Stimulated activated CD8-positive, alpha-beta memory T cell treated with anti-CD3 and anti-CD28 coated beads, Interleukin-12 subunit alpha, Interleukin-12 subunit beta, amount 100 ng/mL, for 24 hours (primary cell): ENCODE measurements around the gene WDR5.
"Not testable (repeated sequence)": the region's sequence is repeated elsewhere in the genome, so short reads cannot be mapped to it uniquely, and the experiment has no call there.

Experiments used
- DNase-seq: peaks from one replicate; pipeline ENCODE4 v3.0.0-alpha.2; 2020; ENCODE audit errors: extremely low read depth

WDR5 gene

GRCh38 chr9:134135343-134136117 is at the start of gene WDR5:
Gene WDR5 (plus strand): TSS chr9:134136082. CDS start chr9:134139878, 3,796 bp downstream.
- peak; percentile 73 for DNase-seq

- no peak for DNase-seq
These were observed 47.7 kb upstream of the WDR5 start for GRCh38 chr9:134088063-134088725.

GRCh38 chr9:134089972-134090371 is 45.9 kb upstream of the WDR5 start:
- no peak for DNase-seq

- DNase-seq = no peak
These were observed 36.6 kb upstream of the WDR5 start for GRCh38 chr9:134099123-134099761.

GRCh38 chr9:134100040-134100439 is 35.8 kb upstream of the WDR5 start:
- no peak for DNase-seq

- not testable (repeated sequence) for DNase-seq
These were observed 34.7 kb upstream of the WDR5 start for GRCh38 chr9:134101133-134101532.

GRCh38 chr9:134101623-134102149 is 34.2 kb upstream of the WDR5 start:
- no peak for DNase-seq

- no peak for DNase-seq
These were observed 32.4 kb upstream of the WDR5 start for GRCh38 chr9:134103391-134103998.

- no peak for DNase-seq
These were observed 24.8 kb upstream of the WDR5 start for GRCh38 chr9:134111064-134111463.

- no peak for DNase-seq
These were observed 23.3 kb upstream of the WDR5 start for GRCh38 chr9:134112561-134112960.

- DNase-seq = not testable (repeated sequence)
These were observed 16.9 kb upstream of the WDR5 start for GRCh38 chr9:134118972-134119371.

- DNase-seq = no peak
These were observed 12.1 kb upstream of the WDR5 start for GRCh38 chr9:134123764-134124128.

GRCh38 chr9:134125413-134126095 is 10.3 kb upstream of the WDR5 start:
- no peak for DNase-seq

GRCh38 chr9:134126373-134126772 is 9.5 kb upstream of the WDR5 start:
- DNase-seq = no peak

- no peak for DNase-seq
These were observed 8.8 kb upstream of the WDR5 start for GRCh38 chr9:134127065-134127580.

GRCh38 chr9:134127616-134128015 is 8.3 kb upstream of the WDR5 start:
- no peak for DNase-seq

GRCh38 chr9:134128727-134129679 is 6.9 kb upstream of the WDR5 start:
- no peak for DNase-seq

- no peak for DNase-seq
These were observed 5.1 kb upstream of the WDR5 start for GRCh38 chr9:134130503-134131375.
